Measurements from ENCODE around the gene ZNF211. TPM values are rescaled to one million over a fixed set of nuclear protein-coding genes. Genes with fewer than 3 reads are reported as not detected.

The ZNF211 gene
- total and polyA plus RNA-seq, 9 of the 15 experiments (the other 6 are each of a cell fraction or from before 2014, with no cell fraction given) = 1.3 to 11.6 (median 4.5) TPM

GRCh38 chr19:57632987-57633831 is at the start of gene ZNF211 (continued):
- TF ChIP-seq GTF3C2 (IDR thresholded peaks at IDR 0.05; ENCODE audit: borderline replicate concordance, extremely low read depth, insufficient read length) (no peak), KHSRP (IDR thresholded peaks at IDR 0.05) (no peak), ZKSCAN1 (IDR thresholded peaks at IDR 0.05; ENCODE audit: low read depth, low read length) (no peak), ZNF3 (CRISPR knock-in tag; IDR thresholded peaks at IDR 0.05) (no peak), RBM25 (IDR thresholded peaks at IDR 0.05; ENCODE audit: low read depth, low read length, severe bottlenecking) (peak; percentile 62), ZNF639 (CRISPR knock-in tag; conservative IDR thresholded peaks at IDR 0.05 in 1 of 2, IDR thresholded peaks at IDR 0.05 in 1 of 2) (no peak), SNIP1 (IDR thresholded peaks at IDR 0.05; ENCODE audit: low read depth) (no peak), ILF3 (IDR thresholded peaks at IDR 0.05; ENCODE audit: borderline replicate concordance) (no peak), ILK (tag; IDR thresholded peaks at IDR 0.05; ENCODE audit: borderline replicate concordance, low read depth) (no peak)
- TF ChIP-seq, protein P1, sequence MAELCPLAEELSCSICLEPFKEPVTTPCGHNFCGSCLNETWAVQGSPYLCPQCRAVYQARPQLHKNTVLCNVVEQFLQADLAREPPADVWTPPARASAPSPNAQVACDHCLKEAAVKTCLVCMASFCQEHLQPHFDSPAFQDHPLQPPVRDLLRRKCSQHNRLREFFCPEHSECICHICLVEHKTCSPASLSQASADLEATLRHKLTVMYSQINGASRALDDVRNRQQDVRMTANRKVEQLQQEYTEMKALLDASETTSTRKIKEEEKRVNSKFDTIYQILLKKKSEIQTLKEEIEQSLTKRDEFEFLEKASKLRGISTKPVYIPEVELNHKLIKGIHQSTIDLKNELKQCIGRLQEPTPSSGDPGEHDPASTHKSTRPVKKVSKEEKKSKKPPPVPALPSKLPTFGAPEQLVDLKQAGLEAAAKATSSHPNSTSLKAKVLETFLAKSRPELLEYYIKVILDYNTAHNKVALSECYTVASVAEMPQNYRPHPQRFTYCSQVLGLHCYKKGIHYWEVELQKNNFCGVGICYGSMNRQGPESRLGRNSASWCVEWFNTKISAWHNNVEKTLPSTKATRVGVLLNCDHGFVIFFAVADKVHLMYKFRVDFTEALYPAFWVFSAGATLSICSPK (IDR thresholded peaks at IDR 0.05; ENCODE audit: borderline replicate concordance) = no peak
- TF ChIP-seq, protein P2, sequence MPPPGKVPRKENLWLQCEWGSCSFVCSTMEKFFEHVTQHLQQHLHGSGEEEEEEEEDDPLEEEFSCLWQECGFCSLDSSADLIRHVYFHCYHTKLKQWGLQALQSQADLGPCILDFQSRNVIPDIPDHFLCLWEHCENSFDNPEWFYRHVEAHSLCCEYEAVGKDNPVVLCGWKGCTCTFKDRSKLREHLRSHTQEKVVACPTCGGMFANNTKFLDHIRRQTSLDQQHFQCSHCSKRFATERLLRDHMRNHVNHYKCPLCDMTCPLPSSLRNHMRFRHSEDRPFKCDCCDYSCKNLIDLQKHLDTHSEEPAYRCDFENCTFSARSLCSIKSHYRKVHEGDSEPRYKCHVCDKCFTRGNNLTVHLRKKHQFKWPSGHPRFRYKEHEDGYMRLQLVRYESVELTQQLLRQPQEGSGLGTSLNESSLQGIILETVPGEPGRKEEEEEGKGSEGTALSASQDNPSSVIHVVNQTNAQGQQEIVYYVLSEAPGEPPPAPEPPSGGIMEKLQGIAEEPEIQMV (tag; conservative IDR thresholded peaks at IDR 0.05; ENCODE audit: low read depth) = no peak
- TF ChIP-seq, protein P3, sequence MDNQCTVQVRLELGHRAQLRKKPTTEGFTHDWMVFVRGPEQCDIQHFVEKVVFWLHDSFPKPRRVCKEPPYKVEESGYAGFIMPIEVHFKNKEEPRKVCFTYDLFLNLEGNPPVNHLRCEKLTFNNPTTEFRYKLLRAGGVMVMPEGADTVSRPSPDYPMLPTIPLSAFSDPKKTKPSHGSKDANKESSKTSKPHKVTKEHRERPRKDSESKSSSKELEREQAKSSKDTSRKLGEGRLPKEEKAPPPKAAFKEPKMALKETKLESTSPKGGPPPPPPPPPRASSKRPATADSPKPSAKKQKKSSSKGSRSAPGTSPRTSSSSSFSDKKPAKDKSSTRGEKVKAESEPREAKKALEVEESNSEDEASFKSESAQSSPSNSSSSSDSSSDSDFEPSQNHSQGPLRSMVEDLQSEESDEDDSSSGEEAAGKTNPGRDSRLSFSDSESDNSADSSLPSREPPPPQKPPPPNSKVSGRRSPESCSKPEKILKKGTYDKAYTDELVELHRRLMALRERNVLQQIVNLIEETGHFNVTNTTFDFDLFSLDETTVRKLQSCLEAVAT (IDR thresholded peaks at IDR 0.05) = no peak
- TF ChIP-seq, protein P4, sequence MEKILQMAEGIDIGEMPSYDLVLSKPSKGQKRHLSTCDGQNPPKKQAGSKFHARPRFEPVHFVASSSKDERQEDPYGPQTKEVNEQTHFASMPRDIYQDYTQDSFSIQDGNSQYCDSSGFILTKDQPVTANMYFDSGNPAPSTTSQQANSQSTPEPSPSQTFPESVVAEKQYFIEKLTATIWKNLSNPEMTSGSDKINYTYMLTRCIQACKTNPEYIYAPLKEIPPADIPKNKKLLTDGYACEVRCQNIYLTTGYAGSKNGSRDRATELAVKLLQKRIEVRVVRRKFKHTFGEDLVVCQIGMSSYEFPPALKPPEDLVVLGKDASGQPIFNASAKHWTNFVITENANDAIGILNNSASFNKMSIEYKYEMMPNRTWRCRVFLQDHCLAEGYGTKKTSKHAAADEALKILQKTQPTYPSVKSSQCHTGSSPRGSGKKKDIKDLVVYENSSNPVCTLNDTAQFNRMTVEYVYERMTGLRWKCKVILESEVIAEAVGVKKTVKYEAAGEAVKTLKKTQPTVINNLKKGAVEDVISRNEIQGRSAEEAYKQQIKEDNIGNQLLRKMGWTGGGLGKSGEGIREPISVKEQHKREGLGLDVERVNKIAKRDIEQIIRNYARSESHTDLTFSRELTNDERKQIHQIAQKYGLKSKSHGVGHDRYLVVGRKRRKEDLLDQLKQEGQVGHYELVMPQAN (IDR thresholded peaks at IDR 0.05; ENCODE audit: borderline replicate concordance) = no peak

Measured in K562 (cell line).